Peyer's patch (tissue), 4 donors: Measurements from ENCODE around the gene NUP214.

Experiments
- POLR2A ChIP-seq, 2 donors: fragments of 450-650 bp; IDR thresholded peaks; one replicate each; pipeline ENCODE4 v1.5.1; 2017; ENCODE audit warnings: antibody characterized with exemption in 2 of 2, mild to moderate bottlenecking in 2 of 2, moderate library complexity in 2 of 2
- TF ChIP-seq, protein P1 (sequence below), 6 experiments: fragments of 450-650 bp in 4 of 6; fragments of 200-600 bp in 2 of 6; sonication (generic) in 1 of 6; IDR thresholded peaks; one replicate each; pipeline ENCODE4 v1.5.1; 2017 to 2019; ENCODE audit warnings: antibody characterized with exemption in 6 of 6, mild to moderate bottlenecking in 3 of 6, moderate library complexity in 1 of 6

DNA sequence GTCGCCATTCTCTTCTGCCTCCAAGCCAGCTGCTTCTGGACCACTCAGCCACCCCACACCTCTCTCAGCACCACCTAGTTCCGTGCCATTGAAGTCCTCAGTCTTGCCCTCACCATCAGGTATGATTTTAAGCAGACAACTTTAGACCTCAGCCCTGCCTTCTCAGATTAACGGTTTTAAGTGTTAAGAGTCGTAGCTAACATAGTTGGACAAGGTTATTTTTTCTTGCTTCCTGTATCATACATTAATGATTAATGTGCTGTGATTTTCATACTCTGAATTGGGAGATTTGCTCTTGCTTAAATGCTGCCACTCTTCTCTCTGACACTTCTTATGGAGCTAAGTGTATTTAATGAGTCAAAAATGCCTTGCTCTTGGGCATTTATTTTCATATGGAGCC, 20.8 kb downstream of the NUP214 start:
- TF ChIP-seq POLR2A (IDR thresholded peaks at IDR 0.05) = no peak
- TF ChIP-seq, protein P1, sequence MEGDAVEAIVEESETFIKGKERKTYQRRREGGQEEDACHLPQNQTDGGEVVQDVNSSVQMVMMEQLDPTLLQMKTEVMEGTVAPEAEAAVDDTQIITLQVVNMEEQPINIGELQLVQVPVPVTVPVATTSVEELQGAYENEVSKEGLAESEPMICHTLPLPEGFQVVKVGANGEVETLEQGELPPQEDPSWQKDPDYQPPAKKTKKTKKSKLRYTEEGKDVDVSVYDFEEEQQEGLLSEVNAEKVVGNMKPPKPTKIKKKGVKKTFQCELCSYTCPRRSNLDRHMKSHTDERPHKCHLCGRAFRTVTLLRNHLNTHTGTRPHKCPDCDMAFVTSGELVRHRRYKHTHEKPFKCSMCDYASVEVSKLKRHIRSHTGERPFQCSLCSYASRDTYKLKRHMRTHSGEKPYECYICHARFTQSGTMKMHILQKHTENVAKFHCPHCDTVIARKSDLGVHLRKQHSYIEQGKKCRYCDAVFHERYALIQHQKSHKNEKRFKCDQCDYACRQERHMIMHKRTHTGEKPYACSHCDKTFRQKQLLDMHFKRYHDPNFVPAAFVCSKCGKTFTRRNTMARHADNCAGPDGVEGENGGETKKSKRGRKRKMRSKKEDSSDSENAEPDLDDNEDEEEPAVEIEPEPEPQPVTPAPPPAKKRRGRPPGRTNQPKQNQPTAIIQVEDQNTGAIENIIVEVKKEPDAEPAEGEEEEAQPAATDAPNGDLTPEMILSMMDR (IDR thresholded peaks at IDR 0.05) = no peak
